Measurements from ENCODE around the gene COP1.

DNA sequence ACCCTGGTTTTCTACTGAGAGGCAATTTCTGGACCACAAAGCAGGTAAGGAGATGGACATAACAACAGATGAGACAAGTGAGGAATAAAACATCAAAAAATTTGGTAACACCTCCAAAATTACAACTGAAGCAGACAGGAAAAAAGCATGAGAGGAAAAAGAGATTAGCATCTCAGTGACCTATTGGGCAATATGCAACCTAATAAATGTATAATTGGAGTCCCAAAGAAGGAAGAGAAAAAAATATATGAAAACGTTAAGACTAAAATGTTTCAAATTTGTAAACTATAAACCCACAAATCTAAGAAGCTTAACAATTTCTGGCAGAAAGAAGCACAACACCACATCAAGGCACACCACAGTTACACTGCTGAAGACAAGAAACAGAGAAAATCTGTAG is 255.5 kb downstream of the COP1 start:
- TF ChIP-seq CTCF (IDR thresholded peaks at IDR 0.05): no peak
- no peak for TF ChIP-seq EP300 (IDR thresholded peaks at IDR 0.05)

Measured in tibial nerve (tissue), 4 donors.